T-helper 2 cell treated with Interferon-gamma antibody and Interleukin-4, amounts not matched to agents 5 μg/mL and 100 μg/mL, for 36 hours (primary cell): ENCODE data around the gene IDH1.

Source experiments
- DNase-seq: peaks from one replicate; pipeline ENCODE4 v3.0.0; 2021; ENCODE audit warnings: low spot score
- H3K27ac Mint-ChIP-seq: one replicate; pipeline ENCODE4 v1.8.0; 2021; ENCODE audit warnings: mild to moderate bottlenecking, mixed read lengths
- H3K27me3 Mint-ChIP-seq: one replicate; pipeline ENCODE4 v1.8.0; 2021; ENCODE audit warnings: low read depth, mixed read lengths
- H3K36me3 Mint-ChIP-seq: one replicate; pipeline ENCODE4 v1.8.0; 2021; ENCODE audit warnings: low read depth, mixed read lengths
- H3K4me1 Mint-ChIP-seq: one replicate; pipeline ENCODE4 v1.8.0; 2021; ENCODE audit warnings: low read depth, mixed read lengths
- H3K4me3 Mint-ChIP-seq: one replicate; pipeline ENCODE4 v1.8.0; 2022; ENCODE audit warnings: mild to moderate bottlenecking, moderate library complexity, mixed read lengths
- H3K9me3 Mint-ChIP-seq: one replicate; pipeline ENCODE4 v1.8.0; 2021; ENCODE audit warnings: mixed read lengths

The IDH1 gene

DNA sequence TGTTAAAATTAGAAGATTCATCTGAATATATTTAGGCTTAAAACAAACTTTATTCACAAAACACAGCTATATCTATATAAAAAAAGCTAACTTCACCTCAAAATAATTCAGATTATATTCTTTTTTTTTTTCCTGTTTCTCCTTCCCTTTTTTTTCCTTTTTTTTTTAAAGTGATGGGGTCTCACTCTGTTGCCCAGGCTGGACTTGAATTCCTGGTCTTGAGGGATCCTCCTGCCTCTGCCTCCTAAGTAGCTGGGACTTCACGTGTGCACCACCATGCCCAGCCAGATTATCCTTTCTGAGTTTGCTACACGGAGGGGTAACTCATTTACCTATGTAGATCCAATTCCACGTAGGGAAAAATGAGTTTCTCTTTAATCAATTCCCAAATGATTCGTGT is 3.8 kb downstream of the IDH1 start:
- no peaks in the 10 kb centered on the region for H3K27me3 Mint-ChIP-seq
- no peak overlapping the region for H3K4me3 Mint-ChIP-seq
- no peak overlapping the region for H3K27ac Mint-ChIP-seq
- peaks cover 35% of the 10 kb centered on the region for H3K4me1 Mint-ChIP-seq
- no peak for DNase-seq
- H3K9me3 Mint-ChIP-seq = no peaks in the 10 kb centered on the region
- H3K36me3 Mint-ChIP-seq = peaks cover 43% of the 10 kb centered on the region

DNA sequence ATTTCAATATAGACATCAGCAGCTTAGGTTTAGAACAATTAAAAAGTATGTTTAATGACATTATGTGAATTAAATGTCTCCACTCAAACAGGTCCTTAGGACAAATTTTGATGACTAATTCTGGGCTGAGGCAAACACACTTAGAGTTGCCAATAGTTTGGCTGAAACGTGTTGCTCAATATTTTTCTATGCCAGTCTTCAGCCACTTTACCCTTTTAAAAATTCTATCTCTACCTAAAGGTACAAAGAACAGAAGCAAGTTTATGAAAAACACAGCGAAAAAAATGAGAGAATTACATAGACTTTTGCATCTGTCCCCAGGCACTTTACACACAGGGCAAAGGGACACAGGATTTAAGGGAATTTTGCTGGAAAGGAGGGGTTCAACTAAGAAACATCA is 4.5 kb downstream of the IDH1 start:
- H3K9me3 Mint-ChIP-seq = no peaks in the 10 kb centered on the region
- peaks cover 50% of the 10 kb centered on the region for H3K36me3 Mint-ChIP-seq
- no peaks in the 10 kb centered on the region for H3K27me3 Mint-ChIP-seq
- DNase-seq = no peak
- peaks cover 31% of the 10 kb centered on the region for H3K4me1 Mint-ChIP-seq
- no peak overlapping the region for H3K27ac Mint-ChIP-seq
- no peak overlapping the region for H3K4me3 Mint-ChIP-seq

DNA sequence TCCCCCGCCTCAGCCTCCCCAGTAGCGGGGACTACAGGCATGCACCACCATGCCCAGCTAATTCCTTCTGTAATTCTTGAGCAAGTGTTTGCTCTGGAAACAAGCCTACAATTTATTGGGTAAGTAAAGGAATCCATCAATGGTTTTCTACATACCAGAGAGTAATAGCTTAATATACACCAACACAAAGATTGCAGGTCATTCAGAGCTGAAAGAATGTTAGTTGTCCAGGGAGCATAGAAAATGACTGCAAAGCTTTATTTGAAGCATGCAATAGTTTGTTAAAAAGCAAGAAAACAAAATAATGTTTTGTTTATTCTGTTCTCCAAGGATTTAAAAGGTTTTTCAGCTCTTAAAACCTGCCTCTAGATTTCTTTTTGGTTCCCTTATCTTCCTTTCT is 5.6 kb downstream of the IDH1 start:
- Mint-ChIP-seq H3K9me3 (no peaks in the 10 kb centered on the region), H3K36me3 (peaks cover 49% of the 10 kb centered on the region), H3K27ac (peak overlapping the region; percentile 11), H3K4me3 (no peak overlapping the region), H3K4me1 (peaks cover 27% of the 10 kb centered on the region), H3K27me3 (no peaks in the 10 kb centered on the region)
- no peak for DNase-seq

DNA sequence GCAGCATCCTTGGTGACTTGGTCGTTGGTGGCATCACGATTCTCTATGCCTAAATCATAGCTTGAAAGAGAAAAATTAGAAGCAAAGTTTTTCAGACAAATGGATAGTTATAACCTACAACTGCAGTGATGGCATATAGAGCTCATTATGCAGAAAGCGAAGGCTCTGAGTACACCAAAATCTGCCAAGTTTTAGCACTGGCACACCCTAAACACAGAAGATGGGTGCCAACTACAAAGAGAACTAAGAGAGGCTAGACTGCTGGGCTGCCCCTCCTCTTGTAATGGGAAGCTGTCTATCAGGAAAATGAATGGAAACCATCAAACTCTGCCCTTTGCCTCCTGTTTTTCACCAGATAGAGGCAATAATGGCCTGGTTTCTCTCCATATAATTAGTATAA is 6.3 kb downstream of the IDH1 start:
- no peak for DNase-seq
- Mint-ChIP-seq H3K9me3 (no peaks in the 10 kb centered on the region), H3K4me1 (peaks cover 22% of the 10 kb centered on the region), H3K4me3 (no peak overlapping the region), H3K36me3 (peaks cover 50% of the 10 kb centered on the region), H3K27me3 (no peaks in the 10 kb centered on the region), H3K27ac (no peak overlapping the region)

DNA sequence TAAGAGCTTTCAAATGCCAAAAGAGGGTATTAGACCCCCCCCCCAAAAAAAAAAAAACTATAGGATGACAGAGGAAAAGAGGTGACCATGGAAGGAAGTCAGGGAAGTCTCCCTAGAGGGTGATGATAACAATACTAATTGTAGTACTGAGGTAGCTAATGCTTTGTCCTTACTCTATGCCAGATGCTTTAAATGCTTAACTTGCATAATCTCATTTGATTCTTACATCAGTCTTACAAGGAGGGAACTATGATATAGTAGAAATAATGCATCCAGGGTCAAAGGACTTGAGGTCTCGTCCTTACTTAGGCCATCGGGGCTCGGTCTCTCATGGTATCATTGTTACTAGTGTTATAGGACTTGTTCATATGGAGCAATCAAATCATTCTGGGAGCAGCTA is 9.1 kb downstream of the IDH1 start:
- no peak for DNase-seq
- H3K36me3 Mint-ChIP-seq = peaks cover 54% of the 10 kb centered on the region
- H3K4me1 Mint-ChIP-seq = peaks cover 10% of the 10 kb centered on the region
- no peak overlapping the region for H3K4me3 Mint-ChIP-seq
- no peak overlapping the region for H3K27ac Mint-ChIP-seq
- no peaks in the 10 kb centered on the region for H3K27me3 Mint-ChIP-seq
- H3K9me3 Mint-ChIP-seq = no peaks in the 10 kb centered on the region

DNA sequence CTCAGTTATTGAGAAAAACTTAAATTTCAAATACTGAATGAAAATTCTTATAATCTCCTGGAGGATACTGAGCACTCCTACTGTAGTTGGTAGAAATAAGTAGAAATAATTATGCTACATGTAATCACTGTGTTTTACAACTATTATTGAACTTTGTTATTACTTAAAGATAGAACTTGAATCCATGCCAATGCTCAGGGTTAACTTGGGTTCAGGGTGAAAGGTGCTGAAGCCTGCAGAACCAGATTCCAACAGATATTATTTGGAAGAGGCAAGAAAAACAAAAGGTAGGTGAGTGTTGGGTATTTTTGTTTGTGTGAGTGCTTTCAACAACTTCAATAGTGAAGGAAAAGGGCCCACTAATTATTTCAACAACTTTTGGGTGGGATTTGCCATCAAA is 10.4 kb downstream of the IDH1 start:
- H3K27me3 Mint-ChIP-seq = no peaks in the 10 kb centered on the region
- peaks cover 5% of the 10 kb centered on the region for H3K4me1 Mint-ChIP-seq
- no peak for DNase-seq
- H3K36me3 Mint-ChIP-seq = peaks cover 51% of the 10 kb centered on the region
- no peaks in the 10 kb centered on the region for H3K9me3 Mint-ChIP-seq
- H3K4me3 Mint-ChIP-seq = no peak overlapping the region
- H3K27ac Mint-ChIP-seq = no peak overlapping the region

DNA sequence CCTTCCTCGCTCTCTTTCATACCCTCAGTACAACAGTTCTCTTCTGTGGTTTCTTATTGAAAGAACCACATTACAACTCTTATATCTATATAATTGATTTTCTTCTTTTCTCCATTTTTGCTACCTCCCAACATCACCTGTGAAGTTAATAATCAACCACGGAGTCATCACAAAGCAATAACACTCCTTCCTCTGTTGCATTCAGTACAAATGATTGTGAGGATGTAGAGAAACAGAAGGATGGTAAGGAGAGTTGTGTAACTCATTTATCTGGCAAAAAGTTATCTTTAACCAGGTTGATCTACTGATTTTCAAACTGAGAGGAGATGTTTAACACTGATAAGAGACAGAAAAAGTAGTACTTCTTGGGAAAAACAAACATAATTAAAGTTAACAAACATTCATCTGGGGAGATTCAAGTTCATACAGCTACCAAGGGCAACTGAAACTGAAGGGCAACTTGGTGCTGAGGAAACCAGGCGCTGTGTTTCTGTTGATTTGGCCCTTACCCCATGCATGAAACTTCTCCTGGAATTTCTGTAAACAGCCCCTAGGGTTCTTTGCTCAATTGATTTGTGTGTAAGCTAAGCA is 14.2 kb downstream of the IDH1 start:
- H3K9me3 Mint-ChIP-seq = peaks cover 4% of the 10 kb centered on the region
- peaks cover 5% of the 10 kb centered on the region for H3K4me1 Mint-ChIP-seq
- H3K4me3 Mint-ChIP-seq = no peak overlapping the region
- H3K36me3 Mint-ChIP-seq = peaks cover 56% of the 10 kb centered on the region
- no peak for DNase-seq
- H3K27me3 Mint-ChIP-seq = no peaks in the 10 kb centered on the region
- H3K27ac Mint-ChIP-seq = no peak overlapping the region

DNA sequence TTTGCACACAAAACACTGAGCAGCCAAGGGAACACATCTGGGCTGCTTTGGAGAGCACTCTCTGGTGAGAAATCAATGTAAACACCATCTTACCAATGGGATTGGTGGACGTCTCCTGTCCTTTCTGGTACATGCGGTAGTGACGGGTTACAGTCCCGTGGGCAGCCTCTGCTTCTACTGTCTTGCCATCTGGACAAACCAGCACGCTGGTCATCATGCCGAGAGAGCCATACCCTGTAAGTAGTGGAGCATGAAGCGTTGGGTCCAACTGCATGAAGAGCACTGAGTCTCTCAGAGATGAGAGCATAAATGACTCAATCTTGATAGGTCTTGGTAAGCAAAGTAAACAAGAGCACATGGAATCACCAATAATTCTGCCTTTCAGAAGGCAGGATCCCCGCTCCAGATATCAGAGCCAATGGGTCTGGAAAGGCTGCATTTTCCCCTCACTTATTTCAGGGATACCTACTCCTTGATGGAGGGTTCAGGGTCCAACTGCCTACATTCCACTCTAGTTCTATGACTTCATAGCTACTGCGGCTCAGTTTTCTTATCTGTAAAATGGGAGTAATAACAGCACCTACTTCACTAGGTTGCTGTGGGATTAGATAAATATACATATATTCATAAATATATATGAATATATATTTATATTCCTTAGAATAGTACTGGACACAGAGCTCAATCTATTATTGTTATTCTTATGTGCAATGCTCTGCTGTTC is 14.9 kb downstream of the IDH1 start:
- no peak overlapping the region for H3K27ac Mint-ChIP-seq
- DNase-seq = no peak
- H3K27me3 Mint-ChIP-seq = no peaks in the 10 kb centered on the region
- H3K36me3 Mint-ChIP-seq = peaks cover 61% of the 10 kb centered on the region
- peaks cover 5% of the 10 kb centered on the region for H3K4me1 Mint-ChIP-seq
- H3K9me3 Mint-ChIP-seq = peaks cover 4% of the 10 kb centered on the region
- H3K4me3 Mint-ChIP-seq = no peak overlapping the region

DNA sequence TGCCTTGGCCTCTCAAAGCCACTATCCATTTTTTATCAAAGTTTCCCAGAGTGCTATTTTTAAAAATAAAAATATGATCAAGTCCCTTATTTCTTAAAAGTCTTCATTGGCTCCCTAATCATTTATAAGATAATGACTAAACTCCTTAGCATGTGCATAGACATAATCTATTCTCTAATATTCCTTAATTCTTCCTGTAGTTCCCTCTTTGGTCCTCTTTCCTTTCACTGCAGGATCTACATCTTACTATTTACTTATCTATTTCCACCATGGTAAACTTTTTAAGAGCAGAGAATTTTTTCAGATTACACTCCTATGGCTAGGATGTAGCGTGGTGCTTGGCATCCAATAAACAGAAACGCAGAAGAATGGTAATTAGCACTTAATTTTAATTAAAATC is 19.0 kb downstream of the IDH1 start:
- Mint-ChIP-seq H3K4me3 (no peak overlapping the region), H3K36me3 (peaks cover 44% of the 10 kb centered on the region), H3K27ac (no peak overlapping the region), H3K9me3 (peaks cover 17% of the 10 kb centered on the region), H3K27me3 (peaks cover 2% of the 10 kb centered on the region), H3K4me1 (peaks cover 5% of the 10 kb centered on the region)
- DNase-seq = no peak

DNA sequence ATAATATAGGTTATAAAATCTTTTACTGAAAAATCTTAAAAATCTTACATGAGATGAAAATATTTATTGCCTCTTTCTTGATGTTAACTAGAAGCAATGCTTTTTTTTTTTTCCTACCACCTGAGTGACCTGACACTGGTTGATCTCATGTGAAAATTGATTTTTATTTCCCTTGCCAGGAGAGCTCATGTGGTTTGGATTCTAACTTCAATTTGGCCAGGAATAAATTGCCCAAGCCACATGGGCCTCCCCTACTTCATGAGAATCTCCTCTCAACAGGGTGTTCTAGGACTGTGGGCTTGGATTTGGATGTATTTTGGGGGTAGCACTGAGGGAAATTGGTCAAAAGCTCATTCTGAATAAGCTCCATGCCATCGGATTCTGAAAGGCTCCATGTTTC is 20.1 kb downstream of the IDH1 start:
- H3K27me3 Mint-ChIP-seq = peaks cover 2% of the 10 kb centered on the region
- DNase-seq = no peak
- no peak overlapping the region for H3K4me3 Mint-ChIP-seq
- no peak overlapping the region for H3K27ac Mint-ChIP-seq
- H3K9me3 Mint-ChIP-seq = peaks cover 17% of the 10 kb centered on the region
- H3K4me1 Mint-ChIP-seq = peaks cover under 1% of the 10 kb centered on the region
- peaks cover 37% of the 10 kb centered on the region for H3K36me3 Mint-ChIP-seq

DNA sequence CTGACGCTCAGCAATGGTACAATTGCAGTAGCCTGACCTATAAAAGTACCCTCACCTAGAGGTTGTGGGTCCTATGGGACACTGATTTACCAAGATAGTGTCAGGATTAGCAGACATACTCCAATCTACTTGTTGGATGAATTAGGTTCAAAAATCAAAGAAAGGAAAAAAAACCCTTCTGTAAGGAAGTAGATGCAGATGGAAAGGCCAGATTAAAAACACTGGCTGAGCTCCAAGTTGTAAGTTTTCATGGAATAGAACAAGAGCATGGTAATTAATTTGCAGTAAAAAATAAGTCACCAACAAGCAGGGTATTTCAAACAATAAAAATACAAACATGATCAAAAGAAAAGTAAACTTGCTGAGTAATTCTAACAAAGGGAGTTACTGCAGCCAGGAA is 26.4 kb downstream of the IDH1 start:
- Mint-ChIP-seq H3K4me1 (no peaks in the 10 kb centered on the region), H3K27ac (no peak overlapping the region), H3K9me3 (peaks cover 14% of the 10 kb centered on the region), H3K27me3 (peaks cover 2% of the 10 kb centered on the region), H3K4me3 (no peak overlapping the region), H3K36me3 (no peaks in the 10 kb centered on the region)
- no peak for DNase-seq

DNA sequence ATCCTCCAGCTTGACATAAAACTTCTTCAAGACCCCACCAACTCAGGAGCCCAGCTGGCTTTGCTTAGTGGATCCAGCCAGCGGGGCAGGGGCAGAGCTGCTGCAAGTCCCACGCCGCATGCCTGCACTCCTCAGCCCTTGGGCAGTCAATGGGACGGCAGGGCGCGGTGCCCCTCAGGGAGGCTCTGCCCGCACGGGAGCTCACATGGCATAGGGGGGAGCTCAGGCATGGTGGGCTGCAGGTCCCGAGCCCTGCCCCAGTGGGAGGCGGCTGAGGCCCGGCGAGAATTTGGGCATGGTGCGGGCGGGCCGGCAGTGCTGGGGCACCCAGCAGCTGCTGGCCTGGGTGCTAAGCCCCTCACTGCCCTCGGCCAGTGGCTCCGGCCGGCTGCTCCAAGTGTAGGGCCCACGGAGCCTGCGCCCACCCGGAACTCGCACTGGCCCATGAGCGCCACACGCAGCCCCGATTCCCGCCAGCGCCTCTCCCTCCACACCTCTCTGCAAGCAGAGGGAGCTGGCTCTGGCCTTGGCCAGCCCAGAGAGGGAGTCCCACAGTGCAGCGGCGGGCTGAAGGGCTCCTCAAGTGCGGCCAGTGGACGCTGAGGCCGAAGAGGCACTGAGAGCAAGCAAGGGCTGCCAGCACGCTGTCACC is 27.2 kb downstream of the IDH1 start:
- Mint-ChIP-seq H3K4me1 (no peaks in the 10 kb centered on the region), H3K9me3 (peaks cover 14% of the 10 kb centered on the region), H3K27ac (no peak overlapping the region), H3K27me3 (peaks cover 2% of the 10 kb centered on the region), H3K4me3 (no peak overlapping the region), H3K36me3 (no peaks in the 10 kb centered on the region)
- no peak for DNase-seq

DNA sequence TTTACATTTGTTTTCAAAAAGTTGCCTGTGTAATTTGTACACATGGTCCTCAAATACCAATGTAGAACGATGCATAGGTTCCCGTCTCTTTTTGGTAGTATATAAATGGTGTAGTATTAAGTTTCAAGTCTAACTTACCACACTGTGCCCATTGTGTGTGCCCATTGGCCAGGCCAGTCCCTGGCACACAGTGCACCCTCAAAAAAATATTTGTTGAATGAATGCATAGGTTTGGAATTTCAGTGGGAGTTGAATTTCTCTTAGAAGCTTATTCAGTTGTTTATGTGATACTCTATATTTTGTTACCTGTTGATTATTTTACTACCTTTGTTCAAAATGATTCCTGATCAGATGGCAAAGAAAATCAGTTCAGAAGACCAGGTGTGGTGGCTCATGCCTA is 30.1 kb downstream of the IDH1 start:
- H3K36me3 Mint-ChIP-seq = no peaks in the 10 kb centered on the region

DNA sequence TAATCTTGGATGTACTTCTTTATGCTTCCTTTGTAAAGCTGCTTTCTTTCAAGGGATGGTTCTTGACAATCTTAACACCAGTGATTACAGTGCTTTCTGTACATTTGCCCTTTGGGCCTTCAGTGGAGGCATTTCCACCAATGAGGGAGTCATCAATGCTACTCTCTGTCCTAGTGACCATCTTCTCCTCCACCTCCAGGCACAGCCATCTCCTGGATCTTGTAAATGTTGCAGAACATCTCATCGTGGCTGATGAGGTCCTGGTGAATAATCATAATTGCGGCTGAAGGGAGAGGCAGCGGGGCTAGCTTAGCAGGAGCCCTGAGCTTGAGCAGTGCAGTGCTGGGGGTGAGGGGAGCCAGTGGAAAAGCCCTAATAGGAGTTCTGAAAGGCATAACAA is 32.5 kb downstream of the IDH1 start:
- Mint-ChIP-seq H3K4me1 (no peaks in the 10 kb centered on the region), H3K27ac (no peak overlapping the region), H3K4me3 (no peak overlapping the region), H3K36me3 (no peaks in the 10 kb centered on the region), H3K27me3 (no peaks in the 10 kb centered on the region), H3K9me3 (no peaks in the 10 kb centered on the region)
- DNase-seq = no peak

More for the DNA sequence above, 30.1 kb downstream of the IDH1 start:
- no peak overlapping the region for H3K27ac Mint-ChIP-seq
- DNase-seq = no peak
- H3K27me3 Mint-ChIP-seq = no peaks in the 10 kb centered on the region
- no peaks in the 10 kb centered on the region for H3K9me3 Mint-ChIP-seq
- H3K4me3 Mint-ChIP-seq = no peak overlapping the region
- no peaks in the 10 kb centered on the region for H3K4me1 Mint-ChIP-seq
